ENCODE data around the gene DMRT1.

DMRT1 gene

GRCh38 chr9:899440-900184, 58.1 kb downstream of the DMRT1 start:
- Histone ChIP-seq H3K27me3 (ENCODE audit: insufficient read depth, poor library complexity, severe bottlenecking) (peaks cover 6% of the 10 kb centered on the region), H3K4me1 (ENCODE audit: insufficient read depth, poor library complexity, severe bottlenecking) (no peaks in the 10 kb centered on the region), H3K27ac (ENCODE audit: poor library complexity, severe bottlenecking) (no peak overlapping the region), H3K9me3 (ENCODE audit: severe bottlenecking) (no peaks in the 10 kb centered on the region), H3K4me3 (ENCODE audit: severe bottlenecking) (no peak overlapping the region), H3K36me3 (ENCODE audit: low read depth) (no peaks in the 10 kb centered on the region)
- ATAC-seq (ENCODE audit: low read depth) (no peak), DNase-seq (ENCODE audit: low spot score) (no peak)
- no peak for TF ChIP-seq CTCF (IDR thresholded peaks at IDR 0.05; ENCODE audit: poor library complexity, severe bottlenecking)

GRCh38 chr9:903886-904285, 62.4 kb downstream of the DMRT1 start:
- DNase-seq (ENCODE audit: low spot score) = no peak
- H3K27me3 ChIP-seq (ENCODE audit: insufficient read depth, poor library complexity, severe bottlenecking) = peaks cover 37% of the 10 kb centered on the region
- H3K27ac ChIP-seq (ENCODE audit: poor library complexity, severe bottlenecking) = no peak overlapping the region
- H3K36me3 ChIP-seq (ENCODE audit: low read depth) = no peaks in the 10 kb centered on the region
- H3K4me1 ChIP-seq (ENCODE audit: insufficient read depth, poor library complexity, severe bottlenecking) = no peaks in the 10 kb centered on the region
- H3K4me3 ChIP-seq (ENCODE audit: severe bottlenecking) = no peak overlapping the region
- no peak for ATAC-seq (ENCODE audit: low read depth)
- TF ChIP-seq CTCF (IDR thresholded peaks at IDR 0.05; ENCODE audit: poor library complexity, severe bottlenecking) = no peak
- no peaks in the 10 kb centered on the region for H3K9me3 ChIP-seq (ENCODE audit: severe bottlenecking)

GRCh38 chr9:905906-906305, 64.4 kb downstream of the DMRT1 start:
- ATAC-seq (ENCODE audit: low read depth) = no peak
- TF ChIP-seq CTCF (IDR thresholded peaks at IDR 0.05; ENCODE audit: poor library complexity, severe bottlenecking) = no peak
- Histone ChIP-seq H3K27me3 (ENCODE audit: insufficient read depth, poor library complexity, severe bottlenecking) (peaks cover 42% of the 10 kb centered on the region), H3K9me3 (ENCODE audit: severe bottlenecking) (no peaks in the 10 kb centered on the region), H3K4me1 (ENCODE audit: insufficient read depth, poor library complexity, severe bottlenecking) (no peaks in the 10 kb centered on the region), H3K27ac (ENCODE audit: poor library complexity, severe bottlenecking) (no peak overlapping the region), H3K36me3 (ENCODE audit: low read depth) (no peaks in the 10 kb centered on the region), H3K4me3 (ENCODE audit: severe bottlenecking) (no peak overlapping the region)
- DNase-seq (ENCODE audit: low spot score) = no peak

GRCh38 chr9:908536-909205, 67.2 kb downstream of the DMRT1 start:
- peaks cover 38% of the 10 kb centered on the region for H3K27me3 ChIP-seq (ENCODE audit: insufficient read depth, poor library complexity, severe bottlenecking)
- no peak for DNase-seq (ENCODE audit: low spot score)

More at GRCh38 chr9:908536-909205, 67.2 kb downstream of the DMRT1 start:
- Histone ChIP-seq H3K4me1 (ENCODE audit: insufficient read depth, poor library complexity, severe bottlenecking) (no peaks in the 10 kb centered on the region), H3K9me3 (ENCODE audit: severe bottlenecking) (no peaks in the 10 kb centered on the region), H3K27ac (ENCODE audit: poor library complexity, severe bottlenecking) (no peak overlapping the region), H3K4me3 (ENCODE audit: severe bottlenecking) (no peak overlapping the region), H3K36me3 (ENCODE audit: low read depth) (no peaks in the 10 kb centered on the region)
- TF ChIP-seq CTCF (IDR thresholded peaks at IDR 0.05; ENCODE audit: poor library complexity, severe bottlenecking) = no peak
- ATAC-seq (ENCODE audit: low read depth) = no peak
